Liver (tissue), 9 donors: ENCODE measurements around the gene RNF212. TPM values are rescaled to one million over a fixed set of nuclear protein-coding genes. Genes with fewer than 3 reads are reported as not detected.

Experiments used
- DNase-seq: peaks from one replicate; pipeline ENCODE4 v3.0.0-alpha.2; 2017; ENCODE audit warnings: low spot score
- H3K27ac ChIP-seq, 2 donors: one replicate each; pipeline ENCODE4 v1.7.0; 2013; ENCODE audit warnings: inconsistent platforms in 2 of 2, low read length in 2 of 2, control low read depth in 1 of 2, low read depth in 1 of 2, mild to moderate bottlenecking in 1 of 2
- H3K27me3 ChIP-seq, 4 donors: one replicate each; pipeline versions ENCODE4 v1.6.1 to v1.7.0; 2013; ENCODE audit warnings: low read length in 3 of 4, inconsistent platforms in 1 of 4, mild to moderate bottlenecking in 1 of 4, moderate library complexity in 1 of 4; ENCODE audit not compliant: control insufficient read depth in 4 of 4, insufficient read depth in 4 of 4
- H3K36me3 ChIP-seq, 4 donors: one replicate each; pipeline versions ENCODE4 v1.6.1 to v1.7.0; 2013; ENCODE audit warnings: low read length in 3 of 4, mild to moderate bottlenecking in 3 of 4, low read depth in 1 of 4, moderate library complexity in 1 of 4; ENCODE audit not compliant: control insufficient read depth in 4 of 4, insufficient read depth in 3 of 4
- H3K4me1 ChIP-seq, 4 donors: one replicate each; pipeline versions ENCODE4 v1.6.1 to v1.7.0; 2013; ENCODE audit warnings: low read length in 3 of 4, mild to moderate bottlenecking in 3 of 4, moderate library complexity in 1 of 4; ENCODE audit not compliant: control insufficient read depth in 4 of 4, insufficient read depth in 4 of 4
- H3K4me3 ChIP-seq, 3 donors: one replicate each; pipeline versions ENCODE4 v1.6.1 to v1.7.0; 2013; ENCODE audit warnings: low read length in 3 of 3, control low read depth in 1 of 3, low read depth in 1 of 3, mild to moderate bottlenecking in 1 of 3
- H3K9ac ChIP-seq, 2 donors: one replicate each; pipeline ENCODE4 v1.7.0; 2013; ENCODE audit warnings: low read length in 2 of 2, mild to moderate bottlenecking in 2 of 2, moderate library complexity in 2 of 2, control low read depth in 1 of 2, low read depth in 1 of 2
- H3K9me3 ChIP-seq, 4 donors: one replicate each; pipeline versions ENCODE4 v1.6.1 to v1.7.0; 2013; ENCODE audit warnings: low read length in 3 of 4; ENCODE audit not compliant: control insufficient read depth in 4 of 4
- ATF3 ChIP-seq: IDR thresholded peaks from 2 replicates; pipeline ENCODE4 v1.6.1; 2016; ENCODE audit warnings: antibody characterized with exemption
- CTCF ChIP-seq: fragments of 150-350 bp; IDR thresholded peaks from 2 replicates; pipeline ENCODE4 v1.5.1; 2017; ENCODE audit warnings: improper control_type of control experiment, low read depth, low read length; ENCODE audit not compliant: missing input control
- EGR1 ChIP-seq, 2 donors: IDR thresholded peaks; 2 replicates each; pipeline ENCODE4 v1.6.1; 2016 to 2018; ENCODE audit warnings: antibody characterized with exemption in 2 of 2, low read depth in 2 of 2
- HNF4A ChIP-seq, 2 donors: conservative IDR thresholded peaks; 2 replicates each; pipeline ENCODE4 v1.6.1; 2016; ENCODE audit warnings: antibody characterized with exemption in 2 of 2, mild to moderate bottlenecking in 2 of 2
- HNF4G ChIP-seq: IDR thresholded peaks from 2 replicates; pipeline ENCODE4 v1.6.1; 2016; ENCODE audit warnings: antibody characterized with exemption
- JUND ChIP-seq, 2 donors: IDR thresholded peaks; 2 replicates each; pipeline ENCODE4 v1.6.1; 2016; ENCODE audit warnings: antibody characterized with exemption in 2 of 2
- MAX ChIP-seq: IDR thresholded peaks from 2 replicates; pipeline ENCODE4 v1.6.1; 2016; ENCODE audit warnings: antibody characterized with exemption
- NR2F2 ChIP-seq: IDR thresholded peaks from 2 replicates; pipeline ENCODE4 v1.6.1; 2016; ENCODE audit warnings: antibody characterized with exemption
- RAD21 ChIP-seq, 2 donors: IDR thresholded peaks; 2 replicates each; pipeline ENCODE4 v1.6.1; 2016; ENCODE audit warnings: antibody characterized with exemption in 2 of 2, mild to moderate bottlenecking in 2 of 2
- REST ChIP-seq: IDR thresholded peaks from 2 replicates; pipeline ENCODE4 v1.6.1; 2016; ENCODE audit warnings: antibody characterized with exemption, mild to moderate bottlenecking
- RXRA ChIP-seq, 2 donors: IDR thresholded peaks; 2 replicates each; pipeline ENCODE4 v1.6.1; 2017 to 2018; ENCODE audit warnings: antibody characterized with exemption in 2 of 2, mild to moderate bottlenecking in 1 of 2
- TAF1 ChIP-seq: conservative IDR thresholded peaks from 2 replicates; pipeline ENCODE4 v1.6.1; 2016; ENCODE audit warnings: antibody characterized with exemption, mild to moderate bottlenecking
- WGBS: extraction: QIAGEN DNeasy Blood & Tissue Kit; methylation state at CpG from one replicate; pipeline ENCODE4 v1.1.7; 2013; 5-methylcytosine and 5-hydroxymethylcytosine counted together
- polyA plus RNA-seq, 2 donors: library from polyadenylated mRNA; stranded (reverse) in 1 of 2; unstranded in 1 of 2; fragments of 200-250 nt in 1 of 2; fragments of >200 nt in 1 of 2; fragmentation: Nextera tagmentation in 1 of 2; extraction: Ambion mirVana in 1 of 2; gene quantifications; one replicate each; pipeline versions ENCODE4 v1.2.1 to v1.2.3, GENCODE V29; 2013 to 2015
- total RNA-seq, 2 donors: library from RNA; depleted of rRNA; stranded (reverse); fragments of >200 nt; gene quantifications; one replicate each; pipeline ENCODE4 v1.2.3, GENCODE V29; 2014
- donor health status: healthy.
- donor health status: healthy.
- donor health status: healthy.
- donor health status: healthy.
- donor health status: healthy.

RNF212 gene
- total and polyA plus RNA-seq, 4 donors, result 0.32 to 0.47 (median 0.38) TPM; not detected in 1

- TF ChIP-seq ATF3 (no peak), TAF1 (no peak), HNF4G (no peak)
Observed at GRCh38 chr4:1077711-1078477, 35.5 kb downstream of the RNF212 start (continued).

GRCh38 chr4:1075809-1076699 lies 37.3 kb downstream of the RNF212 start:
- Histone ChIP-seq H3K27ac (no peak overlapping the region), H3K9ac (no peak overlapping the region), H3K4me3 (no peak overlapping the region), H3K4me1 (no peaks in the 10 kb centered on the region), H3K36me3 (no peaks in the 10 kb centered on the region), H3K27me3 (no peaks in the 10 kb centered on the region), H3K9me3 (peaks cover 0 to 4% (median 0%) of the 10 kb centered on the region in 4 donors)
- TF ChIP-seq CTCF (no peak), RAD21 (IDR thresholded peaks at IDR 0.05) (no peak), JUND (IDR thresholded peaks at IDR 0.05) (no peak), HNF4A (conservative IDR thresholded peaks at IDR 0.05) (no peak), EGR1 (IDR thresholded peaks at IDR 0.05; ENCODE audit: low read depth in 2 of 2) (no peak), HNF4G (no peak), REST (no peak), NR2F2 (no peak), MAX (no peak), RXRA (IDR thresholded peaks at IDR 0.05) (no peak), ATF3 (no peak)
- 83% methylated on average over 11 of the region's 11 CpGs for WGBS
- no peak for DNase-seq
